ENCODE results near the gene POU6F1. TPM values are rescaled to one million over a fixed set of nuclear protein-coding genes. Genes with fewer than 3 reads are reported as not detected.

The POU6F1 gene
- polyA plus RNA-seq, 1 donor from 2014 or later = 12.4 TPM

DNA sequence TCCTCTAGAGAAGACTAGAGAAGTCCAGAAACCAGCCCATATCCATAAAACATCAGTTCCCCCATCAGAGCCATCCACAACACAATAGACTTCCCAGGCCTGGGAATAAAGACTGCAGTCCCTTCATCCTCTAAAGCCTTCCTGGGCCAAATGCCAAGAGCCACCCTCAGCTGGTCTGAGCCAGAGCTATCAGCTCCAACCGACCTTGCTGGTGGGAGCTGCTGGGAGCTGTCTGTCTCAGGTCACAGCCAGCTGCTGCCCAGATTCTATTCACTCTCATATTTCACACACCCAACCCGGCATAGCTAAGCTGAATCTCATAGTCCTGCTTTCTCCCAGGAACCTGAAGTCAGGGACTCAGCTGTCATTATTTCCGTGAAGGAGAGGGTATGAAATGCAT is 34.0 kb downstream of the POU6F1 start:
- TF ChIP-seq MXI1 (conservative IDR thresholded peaks at IDR 0.05; ENCODE audit: poor library complexity, severe bottlenecking) (no peak), RAD21 (conservative IDR thresholded peaks at IDR 0.05) (no peak), EP300 (conservative IDR thresholded peaks at IDR 0.05; ENCODE audit: poor library complexity, severe bottlenecking) (no peak), POLR2AphosphoS5 (IDR thresholded peaks at IDR 0.05) (no peak), TAF1 (IDR thresholded peaks at IDR 0.05; ENCODE audit: low read depth) (no peak), EZH2 (IDR thresholded peaks at IDR 0.05; ENCODE audit: borderline replicate concordance, insufficient read depth, low read length, poor library complexity, severe bottlenecking) (no peak), SMC3 (conservative IDR thresholded peaks at IDR 0.05; ENCODE audit: poor library complexity) (no peak)
- TF ChIP-seq, protein P1, sequence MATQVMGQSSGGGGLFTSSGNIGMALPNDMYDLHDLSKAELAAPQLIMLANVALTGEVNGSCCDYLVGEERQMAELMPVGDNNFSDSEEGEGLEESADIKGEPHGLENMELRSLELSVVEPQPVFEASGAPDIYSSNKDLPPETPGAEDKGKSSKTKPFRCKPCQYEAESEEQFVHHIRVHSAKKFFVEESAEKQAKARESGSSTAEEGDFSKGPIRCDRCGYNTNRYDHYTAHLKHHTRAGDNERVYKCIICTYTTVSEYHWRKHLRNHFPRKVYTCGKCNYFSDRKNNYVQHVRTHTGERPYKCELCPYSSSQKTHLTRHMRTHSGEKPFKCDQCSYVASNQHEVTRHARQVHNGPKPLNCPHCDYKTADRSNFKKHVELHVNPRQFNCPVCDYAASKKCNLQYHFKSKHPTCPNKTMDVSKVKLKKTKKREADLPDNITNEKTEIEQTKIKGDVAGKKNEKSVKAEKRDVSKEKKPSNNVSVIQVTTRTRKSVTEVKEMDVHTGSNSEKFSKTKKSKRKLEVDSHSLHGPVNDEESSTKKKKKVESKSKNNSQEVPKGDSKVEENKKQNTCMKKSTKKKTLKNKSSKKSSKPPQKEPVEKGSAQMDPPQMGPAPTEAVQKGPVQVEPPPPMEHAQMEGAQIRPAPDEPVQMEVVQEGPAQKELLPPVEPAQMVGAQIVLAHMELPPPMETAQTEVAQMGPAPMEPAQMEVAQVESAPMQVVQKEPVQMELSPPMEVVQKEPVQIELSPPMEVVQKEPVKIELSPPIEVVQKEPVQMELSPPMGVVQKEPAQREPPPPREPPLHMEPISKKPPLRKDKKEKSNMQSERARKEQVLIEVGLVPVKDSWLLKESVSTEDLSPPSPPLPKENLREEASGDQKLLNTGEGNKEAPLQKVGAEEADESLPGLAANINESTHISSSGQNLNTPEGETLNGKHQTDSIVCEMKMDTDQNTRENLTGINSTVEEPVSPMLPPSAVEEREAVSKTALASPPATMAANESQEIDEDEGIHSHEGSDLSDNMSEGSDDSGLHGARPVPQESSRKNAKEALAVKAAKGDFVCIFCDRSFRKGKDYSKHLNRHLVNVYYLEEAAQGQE (IDR thresholded peaks at IDR 0.05; ENCODE audit: borderline replicate concordance) = no peak
- TF ChIP-seq, protein P2, sequence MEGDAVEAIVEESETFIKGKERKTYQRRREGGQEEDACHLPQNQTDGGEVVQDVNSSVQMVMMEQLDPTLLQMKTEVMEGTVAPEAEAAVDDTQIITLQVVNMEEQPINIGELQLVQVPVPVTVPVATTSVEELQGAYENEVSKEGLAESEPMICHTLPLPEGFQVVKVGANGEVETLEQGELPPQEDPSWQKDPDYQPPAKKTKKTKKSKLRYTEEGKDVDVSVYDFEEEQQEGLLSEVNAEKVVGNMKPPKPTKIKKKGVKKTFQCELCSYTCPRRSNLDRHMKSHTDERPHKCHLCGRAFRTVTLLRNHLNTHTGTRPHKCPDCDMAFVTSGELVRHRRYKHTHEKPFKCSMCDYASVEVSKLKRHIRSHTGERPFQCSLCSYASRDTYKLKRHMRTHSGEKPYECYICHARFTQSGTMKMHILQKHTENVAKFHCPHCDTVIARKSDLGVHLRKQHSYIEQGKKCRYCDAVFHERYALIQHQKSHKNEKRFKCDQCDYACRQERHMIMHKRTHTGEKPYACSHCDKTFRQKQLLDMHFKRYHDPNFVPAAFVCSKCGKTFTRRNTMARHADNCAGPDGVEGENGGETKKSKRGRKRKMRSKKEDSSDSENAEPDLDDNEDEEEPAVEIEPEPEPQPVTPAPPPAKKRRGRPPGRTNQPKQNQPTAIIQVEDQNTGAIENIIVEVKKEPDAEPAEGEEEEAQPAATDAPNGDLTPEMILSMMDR (IDR thresholded peaks at IDR 0.05; ENCODE audit: poor library complexity, severe bottlenecking) = no peak
- H3K9ac ChIP-seq (ENCODE audit: low read length) = no peak overlapping the region
- H3K79me2 ChIP-seq (replicated peaks; ENCODE audit: insufficient read depth, low read length) = no peaks in the 10 kb centered on the region
- no peak overlapping the region for H3K4me3 ChIP-seq (ENCODE audit: low read length)
- H3K9me3 ChIP-seq (ENCODE audit: low read length) = no peaks in the 10 kb centered on the region
- no peaks in the 10 kb centered on the region for H4K20me1 ChIP-seq (ENCODE audit: insufficient read depth)
- H2AFZ ChIP-seq (ENCODE audit: low read depth, low read length) = no peak overlapping the region
- H3K27me3 ChIP-seq (ENCODE audit: insufficient read depth, low read depth, low read length) = no peaks in the 10 kb centered on the region
- no peak overlapping the region for H3K27ac ChIP-seq (ENCODE audit: low read length)
- H3K9me2 ChIP-seq (ENCODE audit: insufficient read depth, low read length) = no peaks in the 10 kb centered on the region
- no peaks in the 10 kb centered on the region for H3F3A ChIP-seq (ENCODE audit: insufficient read depth, low read length, poor library complexity, severe bottlenecking)
- H3K36me3 ChIP-seq (ENCODE audit: insufficient read depth, low read length) = no peaks in the 10 kb centered on the region
- H3K4me2 ChIP-seq (ENCODE audit: low read length) = no peak overlapping the region

DNA sequence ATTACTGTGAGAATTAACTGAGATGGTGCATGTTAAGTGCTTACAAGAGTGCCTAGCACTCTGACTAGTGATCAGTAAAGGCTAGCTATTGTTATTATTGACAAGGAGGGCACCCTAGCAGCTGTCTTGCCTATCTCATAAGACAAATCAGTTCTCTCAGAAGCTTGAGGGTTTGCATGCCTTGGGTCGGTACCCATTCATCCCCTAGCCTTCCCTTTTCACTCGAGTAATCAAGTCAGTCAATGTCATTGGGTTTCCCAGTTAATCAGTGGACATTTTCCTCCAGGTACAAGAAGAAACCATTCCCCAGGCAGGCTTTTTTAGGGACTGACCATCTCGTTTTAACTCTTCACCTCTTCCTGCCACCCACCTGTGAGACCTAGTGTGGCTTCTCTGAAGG is 34.5 kb downstream of the POU6F1 start:
- H4K20me1 ChIP-seq (ENCODE audit: insufficient read depth) = no peaks in the 10 kb centered on the region
- H3K9me3 ChIP-seq (ENCODE audit: low read length) = no peaks in the 10 kb centered on the region
- H3F3A ChIP-seq (ENCODE audit: insufficient read depth, low read length, poor library complexity, severe bottlenecking) = no peaks in the 10 kb centered on the region
- H2AFZ ChIP-seq (ENCODE audit: low read depth, low read length) = no peak overlapping the region
- TF ChIP-seq, protein P2 (IDR thresholded peaks at IDR 0.05; ENCODE audit: poor library complexity, severe bottlenecking) = no peak
- no peak for TF ChIP-seq RAD21 (conservative IDR thresholded peaks at IDR 0.05)
- no peak overlapping the region for H3K4me2 ChIP-seq (ENCODE audit: low read length)
- H3K9me2 ChIP-seq (ENCODE audit: insufficient read depth, low read length) = no peaks in the 10 kb centered on the region
- H3K4me3 ChIP-seq (ENCODE audit: low read length) = no peak overlapping the region
- no peak overlapping the region for H3K27ac ChIP-seq (ENCODE audit: low read length)
- no peaks in the 10 kb centered on the region for H3K36me3 ChIP-seq (ENCODE audit: insufficient read depth, low read length)
- no peaks in the 10 kb centered on the region for H3K27me3 ChIP-seq (ENCODE audit: insufficient read depth, low read depth, low read length)
- no peaks in the 10 kb centered on the region for H3K79me2 ChIP-seq (replicated peaks; ENCODE audit: insufficient read depth, low read length)
- no peak overlapping the region for H3K9ac ChIP-seq (ENCODE audit: low read length)

Measured in neural cell (in vitro differentiated cells).